Liver (tissue), 9 donors: Measurements from ENCODE around the gene STK39. TPM values are rescaled to one million over a fixed set of nuclear protein-coding genes. Genes with fewer than 3 reads are reported as not detected.

Source experiments
- DNase-seq: peaks from one replicate; pipeline ENCODE4 v3.0.0-alpha.2; 2017; ENCODE audit warnings: low spot score
- H3K27ac ChIP-seq, 2 donors: one replicate each; pipeline ENCODE4 v1.7.0; 2013; ENCODE audit warnings: inconsistent platforms in 2 of 2, low read length in 2 of 2, control low read depth in 1 of 2, low read depth in 1 of 2, mild to moderate bottlenecking in 1 of 2
- H3K27me3 ChIP-seq, 4 donors: one replicate each; pipeline versions ENCODE4 v1.6.1 to v1.7.0; 2013; ENCODE audit warnings: low read length in 3 of 4, inconsistent platforms in 1 of 4, mild to moderate bottlenecking in 1 of 4, moderate library complexity in 1 of 4; ENCODE audit not compliant: control insufficient read depth in 4 of 4, insufficient read depth in 4 of 4
- H3K36me3 ChIP-seq, 4 donors: one replicate each; pipeline versions ENCODE4 v1.6.1 to v1.7.0; 2013; ENCODE audit warnings: low read length in 3 of 4, mild to moderate bottlenecking in 3 of 4, low read depth in 1 of 4, moderate library complexity in 1 of 4; ENCODE audit not compliant: control insufficient read depth in 4 of 4, insufficient read depth in 3 of 4
- H3K4me1 ChIP-seq, 4 donors: one replicate each; pipeline versions ENCODE4 v1.6.1 to v1.7.0; 2013; ENCODE audit warnings: low read length in 3 of 4, mild to moderate bottlenecking in 3 of 4, moderate library complexity in 1 of 4; ENCODE audit not compliant: control insufficient read depth in 4 of 4, insufficient read depth in 4 of 4
- H3K4me3 ChIP-seq, 3 donors: one replicate each; pipeline versions ENCODE4 v1.6.1 to v1.7.0; 2013; ENCODE audit warnings: low read length in 3 of 3, control low read depth in 1 of 3, low read depth in 1 of 3, mild to moderate bottlenecking in 1 of 3
- H3K9ac ChIP-seq, 2 donors: one replicate each; pipeline ENCODE4 v1.7.0; 2013; ENCODE audit warnings: low read length in 2 of 2, mild to moderate bottlenecking in 2 of 2, moderate library complexity in 2 of 2, control low read depth in 1 of 2, low read depth in 1 of 2
- H3K9me3 ChIP-seq, 4 donors: one replicate each; pipeline versions ENCODE4 v1.6.1 to v1.7.0; 2013; ENCODE audit warnings: low read length in 3 of 4; ENCODE audit not compliant: control insufficient read depth in 4 of 4
- EGR1 ChIP-seq, 2 donors: IDR thresholded peaks; 2 replicates each; pipeline ENCODE4 v1.6.1; 2016 to 2018; ENCODE audit warnings: antibody characterized with exemption in 2 of 2, low read depth in 2 of 2
- FOXA1 ChIP-seq: IDR thresholded peaks from 2 replicates; pipeline ENCODE4 v1.6.1; 2016; ENCODE audit warnings: antibody characterized with exemption
- FOXA2 ChIP-seq: IDR thresholded peaks from 2 replicates; pipeline ENCODE4 v1.6.1; 2016; ENCODE audit warnings: antibody characterized with exemption
- GABPA ChIP-seq, 2 donors: IDR thresholded peaks in 1 of 2; conservative IDR thresholded peaks in 1 of 2; 2 replicates each; pipeline ENCODE4 v1.6.1; 2016; ENCODE audit warnings: antibody characterized with exemption in 2 of 2, mild to moderate bottlenecking in 1 of 2, moderate library complexity in 1 of 2
- HNF4A ChIP-seq, 2 donors: conservative IDR thresholded peaks; 2 replicates each; pipeline ENCODE4 v1.6.1; 2016; ENCODE audit warnings: antibody characterized with exemption in 2 of 2, mild to moderate bottlenecking in 2 of 2
- HNF4G ChIP-seq: IDR thresholded peaks from 2 replicates; pipeline ENCODE4 v1.6.1; 2016; ENCODE audit warnings: antibody characterized with exemption
- JUND ChIP-seq, 2 donors: IDR thresholded peaks; 2 replicates each; pipeline ENCODE4 v1.6.1; 2016; ENCODE audit warnings: antibody characterized with exemption in 2 of 2
- NR2F2 ChIP-seq: IDR thresholded peaks from 2 replicates; pipeline ENCODE4 v1.6.1; 2016; ENCODE audit warnings: antibody characterized with exemption
- RAD21 ChIP-seq, 2 donors: IDR thresholded peaks; 2 replicates each; pipeline ENCODE4 v1.6.1; 2016; ENCODE audit warnings: antibody characterized with exemption in 2 of 2, mild to moderate bottlenecking in 2 of 2
- RXRA ChIP-seq, 2 donors: IDR thresholded peaks; 2 replicates each; pipeline ENCODE4 v1.6.1; 2017 to 2018; ENCODE audit warnings: antibody characterized with exemption in 2 of 2, mild to moderate bottlenecking in 1 of 2
- SP1 ChIP-seq: IDR thresholded peaks from 2 replicates; pipeline ENCODE4 v1.6.1; 2018; ENCODE audit warnings: antibody characterized with exemption, mild to moderate bottlenecking
- TAF1 ChIP-seq: conservative IDR thresholded peaks from 2 replicates; pipeline ENCODE4 v1.6.1; 2016; ENCODE audit warnings: antibody characterized with exemption, mild to moderate bottlenecking
- YY1 ChIP-seq: IDR thresholded peaks from 2 replicates; pipeline ENCODE4 v1.6.1; 2016; ENCODE audit warnings: antibody characterized with exemption, mild to moderate bottlenecking
- WGBS: extraction: QIAGEN DNeasy Blood & Tissue Kit; methylation state at CpG from one replicate; pipeline ENCODE4 v1.1.7; 2013; 5-methylcytosine and 5-hydroxymethylcytosine counted together
- polyA plus RNA-seq, 2 donors: library from polyadenylated mRNA; stranded (reverse) in 1 of 2; unstranded in 1 of 2; fragments of 200-250 nt in 1 of 2; fragments of >200 nt in 1 of 2; fragmentation: Nextera tagmentation in 1 of 2; extraction: Ambion mirVana in 1 of 2; gene quantifications; one replicate each; pipeline versions ENCODE4 v1.2.1 to v1.2.3, GENCODE V29; 2013 to 2015
- total RNA-seq, 2 donors: library from RNA; depleted of rRNA; stranded (reverse); fragments of >200 nt; gene quantifications; one replicate each; pipeline ENCODE4 v1.2.3, GENCODE V29; 2014
- TF ChIP-seq, protein P1 (sequence below): IDR thresholded peaks from 2 replicates; pipeline ENCODE4 v1.6.1; 2016; ENCODE audit warnings: antibody characterized with exemption
- TF ChIP-seq, protein P2 (sequence below): fragments of 150-350 bp; IDR thresholded peaks from 2 replicates; pipeline ENCODE4 v1.5.1; 2017; ENCODE audit warnings: improper control_type of control experiment, low read depth, low read length; ENCODE audit not compliant: missing input control
- TF ChIP-seq, protein P3 (sequence below): IDR thresholded peaks from 2 replicates; pipeline ENCODE4 v1.6.1; 2016; ENCODE audit warnings: antibody characterized with exemption
- TF ChIP-seq, protein P4 (sequence below): IDR thresholded peaks from 2 replicates; pipeline ENCODE4 v1.6.1; 2016; ENCODE audit warnings: antibody characterized with exemption, mild to moderate bottlenecking
- TF ChIP-seq, protein P5 (sequence below): IDR thresholded peaks from 2 replicates; pipeline ENCODE4 v1.6.1; 2016; ENCODE audit warnings: antibody characterized with exemption
- donor health status: healthy.
- donor health status: healthy.
- donor health status: healthy.
- donor health status: healthy.
- donor health status: healthy.

Gene STK39
- total and polyA plus RNA-seq, 4 donors, result 0.29 to 1.8 (median 0.73) TPM

DNA sequence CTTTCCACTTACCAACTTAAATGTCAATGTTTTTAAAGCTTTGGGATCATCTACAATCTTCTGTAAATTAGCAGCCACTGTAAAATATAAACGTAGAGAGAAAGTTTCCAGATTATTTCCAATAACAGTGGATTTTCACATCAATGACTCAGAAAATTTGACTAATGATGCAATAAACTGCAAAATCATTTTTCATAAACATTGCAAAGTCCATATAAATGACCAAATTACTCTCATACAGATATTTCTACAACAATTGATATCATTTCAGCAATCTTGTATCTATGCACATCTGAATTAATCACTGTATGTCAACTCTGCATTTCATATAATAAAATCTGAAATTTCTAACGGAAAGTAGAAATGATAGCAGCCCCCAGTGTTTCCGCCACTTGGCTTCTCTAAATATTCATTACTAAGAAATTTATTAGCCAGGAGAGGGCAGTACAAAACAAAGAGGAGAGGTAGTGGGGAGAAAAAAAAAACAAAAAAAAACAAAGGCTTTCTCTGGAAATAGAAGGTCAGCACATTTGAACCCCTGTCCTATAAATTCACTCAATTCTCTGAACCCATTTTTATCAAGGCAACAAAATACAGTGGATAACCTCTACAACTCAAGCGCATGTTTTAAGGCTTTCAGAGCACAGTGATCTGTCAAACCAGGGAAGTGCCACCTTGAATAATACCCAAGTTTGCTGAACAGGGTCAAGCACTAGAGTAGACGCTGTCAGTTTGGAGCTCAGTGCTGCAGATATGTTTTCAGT lies 282.6 kb downstream of the STK39 start:
- no peak for DNase-seq
- Histone ChIP-seq H3K4me3 (no peak overlapping the region), H3K4me1 (no peaks in the 10 kb centered on the region), H3K27me3 (no peaks in the 10 kb centered on the region), H3K9me3 (no peaks in the 10 kb centered on the region), H3K36me3 (no peaks in the 10 kb centered on the region), H3K9ac (no peak overlapping the region), H3K27ac (no peak overlapping the region)
- TF ChIP-seq, protein P1, sequence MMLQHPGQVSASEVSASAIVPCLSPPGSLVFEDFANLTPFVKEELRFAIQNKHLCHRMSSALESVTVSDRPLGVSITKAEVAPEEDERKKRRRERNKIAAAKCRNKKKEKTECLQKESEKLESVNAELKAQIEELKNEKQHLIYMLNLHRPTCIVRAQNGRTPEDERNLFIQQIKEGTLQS, result no peak
- TF ChIP-seq, protein P2, sequence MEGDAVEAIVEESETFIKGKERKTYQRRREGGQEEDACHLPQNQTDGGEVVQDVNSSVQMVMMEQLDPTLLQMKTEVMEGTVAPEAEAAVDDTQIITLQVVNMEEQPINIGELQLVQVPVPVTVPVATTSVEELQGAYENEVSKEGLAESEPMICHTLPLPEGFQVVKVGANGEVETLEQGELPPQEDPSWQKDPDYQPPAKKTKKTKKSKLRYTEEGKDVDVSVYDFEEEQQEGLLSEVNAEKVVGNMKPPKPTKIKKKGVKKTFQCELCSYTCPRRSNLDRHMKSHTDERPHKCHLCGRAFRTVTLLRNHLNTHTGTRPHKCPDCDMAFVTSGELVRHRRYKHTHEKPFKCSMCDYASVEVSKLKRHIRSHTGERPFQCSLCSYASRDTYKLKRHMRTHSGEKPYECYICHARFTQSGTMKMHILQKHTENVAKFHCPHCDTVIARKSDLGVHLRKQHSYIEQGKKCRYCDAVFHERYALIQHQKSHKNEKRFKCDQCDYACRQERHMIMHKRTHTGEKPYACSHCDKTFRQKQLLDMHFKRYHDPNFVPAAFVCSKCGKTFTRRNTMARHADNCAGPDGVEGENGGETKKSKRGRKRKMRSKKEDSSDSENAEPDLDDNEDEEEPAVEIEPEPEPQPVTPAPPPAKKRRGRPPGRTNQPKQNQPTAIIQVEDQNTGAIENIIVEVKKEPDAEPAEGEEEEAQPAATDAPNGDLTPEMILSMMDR, result peak; percentile 7
- TF ChIP-seq RAD21 (IDR thresholded peaks at IDR 0.05) (peak; percentile 32 to 51), RXRA (IDR thresholded peaks at IDR 0.05) (no peak)
- 79% methylated on average over 5 of the region's 5 CpGs for WGBS

DNA sequence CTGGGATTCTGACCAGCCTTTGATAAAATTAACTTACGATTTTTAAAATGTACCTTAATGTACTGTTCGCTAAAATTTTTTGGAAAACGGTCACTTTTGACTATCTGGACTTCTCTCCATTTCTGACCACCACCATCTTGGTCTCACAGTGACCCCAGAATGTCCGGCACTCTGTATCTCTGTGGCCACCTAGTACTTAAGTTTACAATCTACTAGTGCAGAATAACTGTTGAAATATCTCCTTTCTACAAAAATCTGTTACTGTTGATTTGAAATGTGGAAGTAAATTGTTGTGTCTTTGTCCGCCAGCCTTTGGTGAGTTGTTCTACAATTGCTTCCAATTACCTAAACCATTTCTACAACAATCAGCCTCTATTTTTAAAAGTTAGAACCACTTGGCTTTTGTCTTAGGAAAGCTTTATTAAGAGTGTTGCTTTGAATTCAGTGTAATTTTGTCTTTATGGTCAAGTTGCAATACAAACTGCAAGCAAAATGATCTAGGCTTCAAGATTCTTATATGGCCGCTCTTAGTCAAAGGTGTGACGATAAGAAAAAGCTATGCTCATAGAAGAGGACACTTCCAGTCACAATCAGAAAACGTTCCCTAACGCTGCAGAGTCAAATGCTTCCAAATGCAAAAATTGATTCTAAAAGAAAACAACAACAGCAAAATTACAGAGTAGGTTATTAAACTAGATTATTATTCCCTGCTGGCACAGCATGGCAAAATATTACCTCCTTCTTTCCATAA lies 283.3 kb downstream of the STK39 start:
- no peak for DNase-seq
- Histone ChIP-seq H3K4me1 (no peaks in the 10 kb centered on the region), H3K27ac (no peak overlapping the region), H3K9ac (no peak overlapping the region), H3K27me3 (no peaks in the 10 kb centered on the region), H3K9me3 (no peaks in the 10 kb centered on the region), H3K36me3 (no peaks in the 10 kb centered on the region), H3K4me3 (no peak overlapping the region)
- TF ChIP-seq YY1, result no peak
- TF ChIP-seq, protein P3, sequence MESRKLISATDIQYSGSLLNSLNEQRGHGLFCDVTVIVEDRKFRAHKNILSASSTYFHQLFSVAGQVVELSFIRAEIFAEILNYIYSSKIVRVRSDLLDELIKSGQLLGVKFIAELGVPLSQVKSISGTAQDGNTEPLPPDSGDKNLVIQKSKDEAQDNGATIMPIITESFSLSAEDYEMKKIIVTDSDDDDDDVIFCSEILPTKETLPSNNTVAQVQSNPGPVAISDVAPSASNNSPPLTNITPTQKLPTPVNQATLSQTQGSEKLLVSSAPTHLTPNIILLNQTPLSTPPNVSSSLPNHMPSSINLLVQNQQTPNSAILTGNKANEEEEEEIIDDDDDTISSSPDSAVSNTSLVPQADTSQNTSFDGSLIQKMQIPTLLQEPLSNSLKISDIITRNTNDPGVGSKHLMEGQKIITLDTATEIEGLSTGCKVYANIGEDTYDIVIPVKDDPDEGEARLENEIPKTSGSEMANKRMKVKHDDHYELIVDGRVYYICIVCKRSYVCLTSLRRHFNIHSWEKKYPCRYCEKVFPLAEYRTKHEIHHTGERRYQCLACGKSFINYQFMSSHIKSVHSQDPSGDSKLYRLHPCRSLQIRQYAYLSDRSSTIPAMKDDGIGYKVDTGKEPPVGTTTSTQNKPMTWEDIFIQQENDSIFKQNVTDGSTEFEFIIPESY, result no peak
- TF ChIP-seq JUND (IDR thresholded peaks at IDR 0.05), result no peak
- TF ChIP-seq, protein P2, result no peak
- TF ChIP-seq FOXA2, result no peak
- TF ChIP-seq, protein P1, result no peak
- TF ChIP-seq HNF4A (conservative IDR thresholded peaks at IDR 0.05), result no peak
- TF ChIP-seq, protein P4, sequence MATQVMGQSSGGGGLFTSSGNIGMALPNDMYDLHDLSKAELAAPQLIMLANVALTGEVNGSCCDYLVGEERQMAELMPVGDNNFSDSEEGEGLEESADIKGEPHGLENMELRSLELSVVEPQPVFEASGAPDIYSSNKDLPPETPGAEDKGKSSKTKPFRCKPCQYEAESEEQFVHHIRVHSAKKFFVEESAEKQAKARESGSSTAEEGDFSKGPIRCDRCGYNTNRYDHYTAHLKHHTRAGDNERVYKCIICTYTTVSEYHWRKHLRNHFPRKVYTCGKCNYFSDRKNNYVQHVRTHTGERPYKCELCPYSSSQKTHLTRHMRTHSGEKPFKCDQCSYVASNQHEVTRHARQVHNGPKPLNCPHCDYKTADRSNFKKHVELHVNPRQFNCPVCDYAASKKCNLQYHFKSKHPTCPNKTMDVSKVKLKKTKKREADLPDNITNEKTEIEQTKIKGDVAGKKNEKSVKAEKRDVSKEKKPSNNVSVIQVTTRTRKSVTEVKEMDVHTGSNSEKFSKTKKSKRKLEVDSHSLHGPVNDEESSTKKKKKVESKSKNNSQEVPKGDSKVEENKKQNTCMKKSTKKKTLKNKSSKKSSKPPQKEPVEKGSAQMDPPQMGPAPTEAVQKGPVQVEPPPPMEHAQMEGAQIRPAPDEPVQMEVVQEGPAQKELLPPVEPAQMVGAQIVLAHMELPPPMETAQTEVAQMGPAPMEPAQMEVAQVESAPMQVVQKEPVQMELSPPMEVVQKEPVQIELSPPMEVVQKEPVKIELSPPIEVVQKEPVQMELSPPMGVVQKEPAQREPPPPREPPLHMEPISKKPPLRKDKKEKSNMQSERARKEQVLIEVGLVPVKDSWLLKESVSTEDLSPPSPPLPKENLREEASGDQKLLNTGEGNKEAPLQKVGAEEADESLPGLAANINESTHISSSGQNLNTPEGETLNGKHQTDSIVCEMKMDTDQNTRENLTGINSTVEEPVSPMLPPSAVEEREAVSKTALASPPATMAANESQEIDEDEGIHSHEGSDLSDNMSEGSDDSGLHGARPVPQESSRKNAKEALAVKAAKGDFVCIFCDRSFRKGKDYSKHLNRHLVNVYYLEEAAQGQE, result no peak
- TF ChIP-seq SP1, result no peak
- TF ChIP-seq RXRA (IDR thresholded peaks at IDR 0.05), result no peak
- no peak for TF ChIP-seq RAD21 (IDR thresholded peaks at IDR 0.05)
- TF ChIP-seq HNF4G, result no peak
- no peak for TF ChIP-seq EGR1 (IDR thresholded peaks at IDR 0.05; ENCODE audit: low read depth in 2 of 2)
- no peak for TF ChIP-seq GABPA (IDR thresholded peaks at IDR 0.05 in 1 of 2, conservative IDR thresholded peaks at IDR 0.05 in 1 of 2)
- TF ChIP-seq, protein P5, sequence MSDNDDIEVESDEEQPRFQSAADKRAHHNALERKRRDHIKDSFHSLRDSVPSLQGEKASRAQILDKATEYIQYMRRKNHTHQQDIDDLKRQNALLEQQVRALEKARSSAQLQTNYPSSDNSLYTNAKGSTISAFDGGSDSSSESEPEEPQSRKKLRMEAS, result no peak
- no peak for TF ChIP-seq FOXA1
- no peak for TF ChIP-seq TAF1
- no peak for TF ChIP-seq NR2F2
- 94% methylated on average over 9 of the region's 9 CpGs for WGBS
